Measurements from ENCODE around the gene ZNF24. TPM values are rescaled to one million over a fixed set of nuclear protein-coding genes. Genes with fewer than 3 reads are reported as not detected.

The ZNF24 gene
- 47.8 TPM for polyA plus RNA-seq (2013, experiment 1 of 4)
- 49.5 TPM for polyA plus RNA-seq (2013, experiment 2 of 4)
- polyA plus RNA-seq (2013, experiment 3 of 4) = 38.4 TPM
- polyA plus RNA-seq (2013, experiment 4 of 4) = 43.0 TPM

DNA sequence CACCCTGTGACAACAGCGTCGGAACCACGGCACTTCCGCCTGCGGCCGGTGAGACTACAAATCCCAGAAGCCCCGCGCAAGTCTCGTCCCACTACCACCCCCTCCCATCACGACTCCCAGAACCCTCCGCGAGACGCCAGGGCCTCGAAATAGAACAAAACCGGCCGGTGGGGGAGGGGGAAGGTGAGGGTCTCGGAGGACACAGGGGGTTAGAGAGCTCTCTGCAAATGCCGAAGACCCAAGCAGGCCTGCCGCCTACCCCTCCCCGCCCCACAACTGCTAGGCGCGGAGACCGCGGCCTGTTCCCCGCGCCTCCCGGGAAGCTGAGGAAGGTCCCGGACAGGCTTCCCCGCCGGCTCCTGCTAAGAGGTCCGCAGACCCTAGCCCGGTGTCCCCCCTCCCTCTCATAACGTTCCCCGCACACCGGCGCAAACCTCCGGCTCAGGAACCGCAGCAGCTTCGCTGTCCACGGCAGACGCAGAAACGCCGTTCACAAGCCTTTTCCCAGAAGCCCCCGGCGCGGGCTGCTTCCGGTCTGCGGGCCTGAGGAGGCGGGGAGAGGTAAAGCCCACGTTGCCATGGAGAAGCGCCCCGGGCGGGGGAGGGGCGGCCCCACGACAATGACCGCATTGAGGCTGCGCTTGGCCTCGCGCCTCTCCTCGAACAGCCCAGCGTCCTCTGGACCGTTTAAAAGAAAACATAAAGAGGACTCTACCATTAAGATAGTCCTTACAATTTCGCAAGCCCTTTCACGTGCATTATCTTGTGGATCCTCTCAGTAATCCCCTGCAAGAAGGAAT is at the start of gene ZNF24:
Gene ZNF24 (minus strand): TSS at position 485 of the 800 bp plus-strand sequence. CDS start 3,770 bp downstream, outside the sequence.
- peak within 1 kb of the TSS; percentile 95 for H3K4me3 ChIP-seq (ENCODE audit: insufficient read depth, low read depth, low read length)
- H3K27me3 ChIP-seq (ENCODE audit: control insufficient read depth, insufficient read depth, low read length, poor library complexity, severe bottlenecking) = no peaks in the 10 kb centered on the region
- H3K27ac ChIP-seq (ENCODE audit: insufficient read depth, low read depth, low read length, poor library complexity, severe bottlenecking) = peak within 1 kb of the TSS; percentile 97
- peaks cover 6% of the 10 kb centered on the region for H3K4me1 ChIP-seq (ENCODE audit: control insufficient read depth, insufficient read depth, low read length)
- 0% methylated on average over 60 to 64 of the region's 64 CpGs for WGBS, 2 experiments
- H3K9me3 ChIP-seq (ENCODE audit: control insufficient read depth, low read length) = no peaks in the 10 kb centered on the region
- H3K36me3 ChIP-seq (ENCODE audit: control insufficient read depth, insufficient read depth, low read length) = peaks cover 11% of the 10 kb centered on the region

DNA sequence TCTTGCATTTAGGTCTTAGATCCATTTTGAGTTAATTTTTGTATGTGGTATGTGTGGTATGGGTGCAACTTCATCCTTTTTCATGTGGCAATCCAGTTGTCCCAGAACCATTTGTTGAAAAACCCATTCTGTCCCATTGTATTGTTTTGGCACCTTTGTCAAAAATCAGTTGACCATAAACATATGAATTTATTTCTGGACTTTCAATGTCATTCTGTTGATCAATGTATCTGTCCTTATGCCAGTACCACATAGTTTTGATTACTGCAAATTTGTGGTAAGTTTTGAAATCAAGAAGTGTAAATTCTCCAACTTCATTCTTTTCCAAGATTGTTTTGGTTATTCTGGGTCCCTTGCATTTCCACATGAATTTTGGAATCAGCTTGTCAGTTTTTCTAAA is 49.5 kb upstream of the ZNF24 start:
- Histone ChIP-seq H3K27me3 (ENCODE audit: control insufficient read depth, insufficient read depth, low read length, poor library complexity, severe bottlenecking) (no peaks in the 10 kb centered on the region), H3K9me3 (ENCODE audit: control insufficient read depth, low read length) (no peaks in the 10 kb centered on the region), H3K4me1 (ENCODE audit: control insufficient read depth, insufficient read depth, low read length) (no peaks in the 10 kb centered on the region), H3K27ac (ENCODE audit: insufficient read depth, low read depth, low read length, poor library complexity, severe bottlenecking) (no peak overlapping the region), H3K4me3 (ENCODE audit: insufficient read depth, low read depth, low read length) (no peak overlapping the region), H3K36me3 (ENCODE audit: control insufficient read depth, insufficient read depth, low read length) (no peaks in the 10 kb centered on the region)

- Histone ChIP-seq H3K4me1 (ENCODE audit: control insufficient read depth, insufficient read depth, low read length) (no peaks in the 10 kb centered on the region), H3K36me3 (ENCODE audit: control insufficient read depth, insufficient read depth, low read length) (no peaks in the 10 kb centered on the region), H3K27me3 (ENCODE audit: control insufficient read depth, insufficient read depth, low read length, poor library complexity, severe bottlenecking) (no peaks in the 10 kb centered on the region), H3K4me3 (ENCODE audit: insufficient read depth, low read depth, low read length) (no peak overlapping the region), H3K27ac (ENCODE audit: insufficient read depth, low read depth, low read length, poor library complexity, severe bottlenecking) (no peak overlapping the region), H3K9me3 (ENCODE audit: control insufficient read depth, low read length) (no peaks in the 10 kb centered on the region)
These were observed 48.2 kb upstream of the ZNF24 start for GRCh38 chr18:35392375-35392774.

DNA sequence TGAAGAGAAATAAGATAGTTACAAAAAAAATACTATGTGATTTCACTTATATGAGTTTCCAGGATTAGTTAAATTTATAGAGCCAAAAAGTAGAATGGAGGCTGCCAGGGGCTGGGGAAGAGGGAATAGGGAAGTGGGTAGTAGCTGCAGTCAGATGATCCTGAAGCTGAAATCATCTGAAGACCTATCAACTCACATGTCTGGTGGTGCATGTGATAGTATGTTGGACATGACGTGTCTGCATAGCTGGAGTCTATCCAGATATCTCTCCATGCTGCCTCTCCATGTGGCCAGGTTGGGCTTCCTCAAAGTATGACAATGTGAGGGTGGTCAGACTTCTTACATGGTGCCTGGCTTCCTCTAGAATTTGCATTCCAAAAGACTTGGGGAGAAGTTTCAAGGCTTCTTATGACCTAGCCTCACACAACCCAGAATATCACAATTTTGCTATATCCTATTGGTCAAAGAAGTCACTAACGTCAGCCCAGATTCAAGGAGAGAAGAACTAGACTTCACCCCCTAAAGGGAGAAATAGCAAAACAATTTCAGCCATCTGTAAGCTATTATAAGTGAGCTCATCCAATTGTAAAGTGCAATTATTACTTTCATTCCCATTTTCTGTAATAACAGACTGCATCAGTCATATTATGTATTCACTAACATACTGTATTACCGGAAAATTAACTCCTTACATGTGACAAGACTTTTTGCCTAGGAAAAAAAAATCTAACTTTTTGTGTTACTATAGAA is 46.9 kb upstream of the ZNF24 start:
- no peaks in the 10 kb centered on the region for H3K9me3 ChIP-seq (ENCODE audit: control insufficient read depth, low read length)
- no peak overlapping the region for H3K27ac ChIP-seq (ENCODE audit: insufficient read depth, low read depth, low read length, poor library complexity, severe bottlenecking)
- no peak overlapping the region for H3K4me3 ChIP-seq (ENCODE audit: insufficient read depth, low read depth, low read length)
- H3K36me3 ChIP-seq (ENCODE audit: control insufficient read depth, insufficient read depth, low read length) = no peaks in the 10 kb centered on the region
- whole genome bisulfite sequencing, 2 experiments = 52 to 77% methylated on average over 2 to 3 of the region's 3 CpGs
- no peaks in the 10 kb centered on the region for H3K4me1 ChIP-seq (ENCODE audit: control insufficient read depth, insufficient read depth, low read length)
- H3K27me3 ChIP-seq (ENCODE audit: control insufficient read depth, insufficient read depth, low read length, poor library complexity, severe bottlenecking) = no peaks in the 10 kb centered on the region

DNA sequence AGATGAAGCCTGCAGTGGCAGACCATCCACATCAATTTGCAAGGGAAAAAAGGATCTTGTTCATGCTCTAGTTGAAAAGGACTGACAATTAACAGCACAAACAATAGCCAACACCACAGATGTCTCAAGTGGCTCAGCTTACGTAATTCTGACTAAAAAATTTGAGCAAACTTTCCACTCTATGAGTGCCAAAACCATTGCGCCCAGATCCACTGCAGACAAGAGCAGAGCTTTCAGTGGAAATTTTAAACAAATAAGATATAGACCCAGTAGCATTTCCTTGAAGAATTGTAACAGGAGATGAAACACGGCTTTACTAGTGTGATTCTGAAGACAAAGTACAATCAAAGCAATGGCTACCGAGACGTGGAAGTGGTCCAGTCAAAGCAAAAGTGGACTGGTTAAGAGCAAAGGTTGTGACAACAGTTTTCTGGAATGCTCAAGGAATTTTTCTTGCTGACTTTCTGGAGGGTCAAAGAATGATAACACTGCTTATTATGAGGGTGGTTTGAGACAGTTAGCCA is 44.9 kb upstream of the ZNF24 start:
- no peaks in the 10 kb centered on the region for H3K4me1 ChIP-seq (ENCODE audit: control insufficient read depth, insufficient read depth, low read length)
- H3K27ac ChIP-seq (ENCODE audit: insufficient read depth, low read depth, low read length, poor library complexity, severe bottlenecking) = no peak overlapping the region
- H3K27me3 ChIP-seq (ENCODE audit: control insufficient read depth, insufficient read depth, low read length, poor library complexity, severe bottlenecking) = no peaks in the 10 kb centered on the region
- no peaks in the 10 kb centered on the region for H3K9me3 ChIP-seq (ENCODE audit: control insufficient read depth, low read length)
- H3K36me3 ChIP-seq (ENCODE audit: control insufficient read depth, insufficient read depth, low read length) = no peaks in the 10 kb centered on the region
- 78 to 84% methylated on average over 5 of the region's 5 CpGs for WGBS, 2 experiments
- no peak overlapping the region for H3K4me3 ChIP-seq (ENCODE audit: insufficient read depth, low read depth, low read length)

- no peaks in the 10 kb centered on the region for H3K36me3 ChIP-seq (ENCODE audit: control insufficient read depth, insufficient read depth, low read length)
- H3K4me3 ChIP-seq (ENCODE audit: insufficient read depth, low read depth, low read length) = no peak overlapping the region
- H3K27me3 ChIP-seq (ENCODE audit: control insufficient read depth, insufficient read depth, low read length, poor library complexity, severe bottlenecking) = no peaks in the 10 kb centered on the region
- no peaks in the 10 kb centered on the region for H3K4me1 ChIP-seq (ENCODE audit: control insufficient read depth, insufficient read depth, low read length)
- H3K27ac ChIP-seq (ENCODE audit: insufficient read depth, low read depth, low read length, poor library complexity, severe bottlenecking) = no peak overlapping the region
- WGBS, 2 experiments = 73 to 80% methylated on average over 3 of the region's 3 CpGs
- no peaks in the 10 kb centered on the region for H3K9me3 ChIP-seq (ENCODE audit: control insufficient read depth, low read length)
These were observed 42.9 kb upstream of the ZNF24 start for GRCh38 chr18:35387152-35387571.

- Histone ChIP-seq H3K9me3 (ENCODE audit: control insufficient read depth, low read length) (no peaks in the 10 kb centered on the region), H3K27ac (ENCODE audit: insufficient read depth, low read depth, low read length, poor library complexity, severe bottlenecking) (no peak overlapping the region), H3K4me1 (ENCODE audit: control insufficient read depth, insufficient read depth, low read length) (no peaks in the 10 kb centered on the region), H3K36me3 (ENCODE audit: control insufficient read depth, insufficient read depth, low read length) (no peaks in the 10 kb centered on the region), H3K27me3 (ENCODE audit: control insufficient read depth, insufficient read depth, low read length, poor library complexity, severe bottlenecking) (no peaks in the 10 kb centered on the region), H3K4me3 (ENCODE audit: insufficient read depth, low read depth, low read length) (no peak overlapping the region)
- 33 to 36% methylated on average over 7 of the region's 7 CpGs for WGBS, 2 experiments
These were observed 42.4 kb upstream of the ZNF24 start for GRCh38 chr18:35386600-35387100.

DNA sequence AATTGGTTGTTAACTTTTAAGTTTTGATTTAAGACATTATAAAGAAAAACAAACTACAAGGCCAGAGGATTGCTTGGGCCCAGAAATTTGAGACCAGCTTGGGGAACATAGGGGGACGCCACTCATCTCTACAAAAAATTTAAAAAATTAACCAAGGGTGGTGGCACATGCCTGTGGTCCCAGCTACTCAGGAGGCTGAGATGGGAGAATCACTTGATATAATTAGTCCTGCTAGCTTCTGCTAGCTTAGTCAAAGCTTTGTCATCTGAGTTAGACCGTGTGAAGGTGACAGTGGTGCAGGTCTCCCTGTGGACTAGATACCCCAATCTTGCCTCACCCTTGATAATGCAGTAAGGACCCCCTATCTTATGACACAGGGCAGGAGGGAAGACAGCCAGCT is 38.9 kb upstream of the ZNF24 start:
- Histone ChIP-seq H3K4me3 (ENCODE audit: insufficient read depth, low read depth, low read length) (no peak overlapping the region), H3K27ac (ENCODE audit: insufficient read depth, low read depth, low read length, poor library complexity, severe bottlenecking) (no peak overlapping the region), H3K4me1 (ENCODE audit: control insufficient read depth, insufficient read depth, low read length) (no peaks in the 10 kb centered on the region), H3K27me3 (ENCODE audit: control insufficient read depth, insufficient read depth, low read length, poor library complexity, severe bottlenecking) (peaks cover 14% of the 10 kb centered on the region), H3K36me3 (ENCODE audit: control insufficient read depth, insufficient read depth, low read length) (no peaks in the 10 kb centered on the region), H3K9me3 (ENCODE audit: control insufficient read depth, low read length) (no peaks in the 10 kb centered on the region)
- WGBS, 2 experiments = 85 to 93% methylated on average over 2 of the region's 2 CpGs

GRCh38 chr18:35379421-35379820 is 35.2 kb upstream of the ZNF24 start:
- H3K9me3 ChIP-seq (ENCODE audit: control insufficient read depth, low read length) = no peaks in the 10 kb centered on the region
- H3K27ac ChIP-seq (ENCODE audit: insufficient read depth, low read depth, low read length, poor library complexity, severe bottlenecking) = no peak overlapping the region
- H3K4me3 ChIP-seq (ENCODE audit: insufficient read depth, low read depth, low read length) = no peak overlapping the region
- no peaks in the 10 kb centered on the region for H3K36me3 ChIP-seq (ENCODE audit: control insufficient read depth, insufficient read depth, low read length)
- peaks cover 4% of the 10 kb centered on the region for H3K4me1 ChIP-seq (ENCODE audit: control insufficient read depth, insufficient read depth, low read length)
- peaks cover 21% of the 10 kb centered on the region for H3K27me3 ChIP-seq (ENCODE audit: control insufficient read depth, insufficient read depth, low read length, poor library complexity, severe bottlenecking)
- 80 to 90% methylated on average over 2 of the region's 2 CpGs for WGBS, 2 experiments

DNA sequence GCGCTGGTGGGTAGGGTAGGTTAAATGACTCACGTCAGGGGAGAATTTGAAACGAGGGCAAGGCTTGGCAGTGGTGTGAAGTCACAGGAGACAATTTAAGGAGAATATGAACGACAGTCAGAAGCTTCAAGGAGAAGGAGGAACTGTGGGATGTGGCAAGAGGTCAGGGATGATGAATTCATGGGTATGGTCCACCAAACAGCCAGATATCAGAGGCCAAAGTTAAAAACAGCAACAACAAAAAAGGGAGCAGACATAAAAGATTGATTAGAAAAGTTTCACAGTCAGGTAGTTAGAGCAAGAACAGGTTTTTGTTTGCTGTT is 34.3 kb upstream of the ZNF24 start:
- H3K9me3 ChIP-seq (ENCODE audit: control insufficient read depth, low read length) = no peaks in the 10 kb centered on the region
- peaks cover 21% of the 10 kb centered on the region for H3K27me3 ChIP-seq (ENCODE audit: control insufficient read depth, insufficient read depth, low read length, poor library complexity, severe bottlenecking)
- H3K36me3 ChIP-seq (ENCODE audit: control insufficient read depth, insufficient read depth, low read length) = no peaks in the 10 kb centered on the region
- H3K27ac ChIP-seq (ENCODE audit: insufficient read depth, low read depth, low read length, poor library complexity, severe bottlenecking) = no peak overlapping the region
- 76 to 81% methylated on average over 4 of the region's 4 CpGs for WGBS, 2 experiments
- H3K4me3 ChIP-seq (ENCODE audit: insufficient read depth, low read depth, low read length) = no peak overlapping the region
- H3K4me1 ChIP-seq (ENCODE audit: control insufficient read depth, insufficient read depth, low read length) = peaks cover 4% of the 10 kb centered on the region

Measured in ectodermal cell (in vitro differentiated cells).